Adrenal gland (tissue), 12 donors: ENCODE measurements around the gene BMP5. TPM values are rescaled to one million over a fixed set of nuclear protein-coding genes. Genes with fewer than 3 reads are reported as not detected.

ENCODE experiments used
- DNase-seq, 7 donors: peaks; one replicate each; pipeline ENCODE4 v3.0.0-alpha.2; 2019 to 2020
- H3K27ac ChIP-seq, 5 donors: fragments of 200-600 bp; sonication (generic) in 4 of 5; 1 replicate in 3 of 5; 2 replicates in 2 of 5; pipeline versions ENCODE4 v1.5.1 to v1.8.0; 2016 to 2020; ENCODE audit warnings: mild to moderate bottlenecking in 1 of 5
- H3K27me3 ChIP-seq: fragments of 200-600 bp; 2 replicates; pipeline ENCODE4 v1.8.0; 2021
- H3K36me3 ChIP-seq, 2 donors: fragments of 200-600 bp; replicated peaks in 1 of 2; 1 replicate in 1 of 2; 2 replicates in 1 of 2; pipeline versions ENCODE4 v1.5.1 to v1.8.0; 2018 to 2022
- H3K4me1 ChIP-seq, 2 donors: fragments of 200-600 bp; replicated peaks in 1 of 2; 1 replicate in 1 of 2; 2 replicates in 1 of 2; pipeline versions ENCODE4 v1.5.1 to v1.8.0; 2018 to 2021
- H3K4me3 ChIP-seq, 4 donors: fragments of 200-600 bp; sonication (generic) in 3 of 4; one replicate each; pipeline ENCODE4 v1.5.1; 2016 to 2018
- H3K9me3 ChIP-seq, 3 donors: fragments of 200-600 bp; sonication (generic) in 1 of 3; replicated peaks in 1 of 3; 1 replicate in 2 of 3; 2 replicates in 1 of 3; pipeline versions ENCODE4 v1.5.1 to v1.8.0; 2016 to 2021
- POLR2A ChIP-seq, 2 donors: fragments of 450-650 bp; IDR thresholded peaks; one replicate each; pipeline ENCODE4 v1.6.1; 2017; ENCODE audit warnings: antibody characterized with exemption in 2 of 2, mild to moderate bottlenecking in 2 of 2, moderate library complexity in 1 of 2
- WGBS, 4 donors: extraction: QIAGEN DNeasy Blood & Tissue Kit in 2 of 4; methylation state at CpG; one replicate each; pipeline versions ENCODE4 v1.1.5 to v1.1.7; 2013 to 2017; 5-methylcytosine and 5-hydroxymethylcytosine counted together
- intact Hi-C, 2 donors: fragments of 100-400 bp; cut with DNase I; formaldehyde crosslinking; loops; one replicate each; pipeline versions ENCODE4 v1.14.1 to v1.15.0; 2022 to 2023
- polyA plus RNA-seq, 3 donors: library from polyadenylated mRNA; stranded (reverse); fragments of 200-250 nt in 2 of 3; fragments of 350-450 nt in 1 of 3; fragmentation: Illumina TruSeq in 1 of 3; extraction: RNeasy Lipid Tissue Mini Kit (QIAGEN cat#74804) in 1 of 3; gene quantifications; one replicate each; pipeline ENCODE4 v1.2.3, GENCODE V29; 2013 to 2014
- total RNA-seq, 9 donors: library from RNA; depleted of rRNA in 4 of 9; stranded (reverse); fragments of >200 nt in 4 of 9; fragments of 120-200 nt in 1 of 9; fragmentation: NEBNext Ultra II Directional in 1 of 9; extraction: Animal tissue kit (Norgen Biotek cat#: 25700) in 1 of 9; gene quantifications; one replicate each; pipeline versions ENCODE4 v1.1.0 to v1.2.4, GENCODE V29; 2013 to 2023
- TF ChIP-seq, protein P1 (sequence below), 6 experiments: fragments of 450-650 bp in 4 of 6; fragments of 200-600 bp in 2 of 6; sonication (generic) in 1 of 6; IDR thresholded peaks; 1 replicate in 5 of 6; 2 replicates in 1 of 6; pipeline versions ENCODE4 v1.5.1 to v1.8.0; 2016 to 2021; ENCODE audit warnings: antibody characterized with exemption in 6 of 6, mild to moderate bottlenecking in 2 of 6, moderate library complexity in 1 of 6
- donor health status: healthy with polysubstance abuse.
- donor health status: Bipolar disorder and iron deficiency.
- donor health status: DM: yes; HTN: yes; CAD: no.
- donor health status: DM: no; HTN: no; CAD: no.
- donor health status: DM: no; HTN: no; CAD: no.
- donor health status: DM: yes; HTN: yes; CAD: no.

BMP5 gene
- total and polyA plus RNA-seq, 12 donors, result 0.06 to 11.4 (median 0.28) TPM; not detected in 3

DNA sequence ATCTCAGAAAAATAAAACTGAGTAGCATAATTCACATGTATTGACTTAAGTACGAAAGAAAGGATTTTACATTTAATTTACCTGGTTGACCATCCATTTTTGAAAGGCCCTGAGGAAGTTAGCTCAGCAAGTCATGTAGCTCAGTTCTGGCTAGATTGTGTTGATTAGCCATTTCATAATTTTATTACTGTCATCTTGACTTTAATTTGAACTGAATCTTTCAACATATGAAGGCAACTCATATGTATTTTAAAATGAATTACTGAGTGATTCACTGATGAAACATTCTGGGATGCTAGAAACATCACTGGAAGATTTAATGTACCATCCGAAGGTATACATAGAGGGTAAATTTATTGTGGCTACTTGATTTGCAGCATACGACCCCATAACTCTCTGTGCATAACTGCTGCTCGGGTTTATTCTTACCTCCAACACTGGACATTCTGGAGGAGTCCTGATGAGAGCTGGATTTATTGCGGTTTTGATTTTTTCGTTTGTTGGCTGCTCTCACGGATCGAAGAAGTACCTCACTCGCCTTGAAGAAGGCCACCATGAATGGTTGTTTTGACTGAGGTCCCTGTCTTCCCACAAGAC is 101.7 kb downstream of the BMP5 start:
- Histone ChIP-seq H3K9me3 (no peaks in the 10 kb centered on the region), H3K4me1 (no peaks in the 10 kb centered on the region), H3K36me3 (no peaks in the 10 kb centered on the region), H3K4me3 (no peak overlapping the region), H3K27ac (no peak overlapping the region), H3K27me3 (no peaks in the 10 kb centered on the region)
- no peak for DNase-seq
- 82 to 90% (median 84%) methylated on average over 9 of the region's 9 CpGs for WGBS, 4 donors
- TF ChIP-seq, protein P1, sequence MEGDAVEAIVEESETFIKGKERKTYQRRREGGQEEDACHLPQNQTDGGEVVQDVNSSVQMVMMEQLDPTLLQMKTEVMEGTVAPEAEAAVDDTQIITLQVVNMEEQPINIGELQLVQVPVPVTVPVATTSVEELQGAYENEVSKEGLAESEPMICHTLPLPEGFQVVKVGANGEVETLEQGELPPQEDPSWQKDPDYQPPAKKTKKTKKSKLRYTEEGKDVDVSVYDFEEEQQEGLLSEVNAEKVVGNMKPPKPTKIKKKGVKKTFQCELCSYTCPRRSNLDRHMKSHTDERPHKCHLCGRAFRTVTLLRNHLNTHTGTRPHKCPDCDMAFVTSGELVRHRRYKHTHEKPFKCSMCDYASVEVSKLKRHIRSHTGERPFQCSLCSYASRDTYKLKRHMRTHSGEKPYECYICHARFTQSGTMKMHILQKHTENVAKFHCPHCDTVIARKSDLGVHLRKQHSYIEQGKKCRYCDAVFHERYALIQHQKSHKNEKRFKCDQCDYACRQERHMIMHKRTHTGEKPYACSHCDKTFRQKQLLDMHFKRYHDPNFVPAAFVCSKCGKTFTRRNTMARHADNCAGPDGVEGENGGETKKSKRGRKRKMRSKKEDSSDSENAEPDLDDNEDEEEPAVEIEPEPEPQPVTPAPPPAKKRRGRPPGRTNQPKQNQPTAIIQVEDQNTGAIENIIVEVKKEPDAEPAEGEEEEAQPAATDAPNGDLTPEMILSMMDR (IDR thresholded peaks at IDR 0.05), result no peak
- no peak for TF ChIP-seq POLR2A (IDR thresholded peaks at IDR 0.05)
- intact Hi-C loops, result no loop called here

DNA sequence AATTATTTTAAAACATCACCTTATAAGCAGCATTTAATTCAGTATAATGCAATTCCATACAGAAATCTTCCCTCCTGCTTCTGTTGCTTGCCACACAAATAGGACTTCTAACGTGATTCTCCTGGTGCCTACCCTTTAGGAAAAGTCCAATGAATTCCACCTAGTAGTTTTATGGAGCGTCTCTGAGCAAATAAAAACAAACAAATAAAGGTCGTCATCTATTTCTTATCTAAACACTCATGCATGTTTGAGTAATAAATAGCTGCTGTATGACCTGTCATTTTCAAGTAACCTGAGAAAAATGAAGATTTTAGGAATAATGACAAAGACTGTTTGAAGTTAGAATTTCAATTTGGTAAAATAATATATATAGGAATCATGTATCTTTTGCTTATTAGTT is 102.7 kb downstream of the BMP5 start:
- DNase-seq, result no peak
- Histone ChIP-seq H3K4me1 (no peaks in the 10 kb centered on the region), H3K27me3 (no peaks in the 10 kb centered on the region), H3K9me3 (no peaks in the 10 kb centered on the region), H3K27ac (no peak overlapping the region), H3K4me3 (no peak overlapping the region), H3K36me3 (no peaks in the 10 kb centered on the region)
- WGBS, 4 donors, result 32 to 50% (median 40%) methylated on average over 3 of the region's 3 CpGs
- intact Hi-C loops, result no loop called here
- TF ChIP-seq, protein P1 (IDR thresholded peaks at IDR 0.05), result no peak
- TF ChIP-seq POLR2A (IDR thresholded peaks at IDR 0.05), result no peak

DNA sequence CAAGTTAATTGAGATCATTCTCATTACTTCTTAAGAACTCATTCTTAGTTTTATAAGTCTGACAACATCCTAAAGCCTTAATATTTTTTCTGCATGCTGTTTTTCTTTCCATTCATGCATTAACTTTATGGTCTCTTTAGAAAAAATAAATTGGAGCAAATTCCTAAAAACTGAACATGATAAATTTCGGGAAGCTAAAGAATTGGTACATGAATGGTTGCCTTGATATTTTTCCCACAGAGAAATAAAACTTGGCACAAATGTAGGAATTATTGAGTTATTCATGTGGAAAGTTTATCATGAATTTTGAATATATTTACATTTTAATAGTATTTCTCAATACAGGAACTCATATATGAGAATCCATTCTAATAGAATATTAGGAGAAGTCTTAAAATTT is 115.9 kb downstream of the BMP5 start:
- H3K36me3 ChIP-seq, result no peaks in the 10 kb centered on the region
- H3K27me3 ChIP-seq, result no peaks in the 10 kb centered on the region
- intact Hi-C loops, result no loop called here
- WGBS, 4 donors, result 85 to 92% (median 88%) methylated on average over 1 of the region's 1 CpG
- H3K9me3 ChIP-seq, result no peaks in the 10 kb centered on the region
- no peak overlapping the region for H3K27ac ChIP-seq
- no peak overlapping the region for H3K4me3 ChIP-seq
- DNase-seq, result no peak
- H3K4me1 ChIP-seq, result peaks cover 7 to 22% of the 10 kb centered on the region in 2 donors
- TF ChIP-seq POLR2A (IDR thresholded peaks at IDR 0.05), result no peak
- TF ChIP-seq, protein P1 (IDR thresholded peaks at IDR 0.05), result no peak

DNA sequence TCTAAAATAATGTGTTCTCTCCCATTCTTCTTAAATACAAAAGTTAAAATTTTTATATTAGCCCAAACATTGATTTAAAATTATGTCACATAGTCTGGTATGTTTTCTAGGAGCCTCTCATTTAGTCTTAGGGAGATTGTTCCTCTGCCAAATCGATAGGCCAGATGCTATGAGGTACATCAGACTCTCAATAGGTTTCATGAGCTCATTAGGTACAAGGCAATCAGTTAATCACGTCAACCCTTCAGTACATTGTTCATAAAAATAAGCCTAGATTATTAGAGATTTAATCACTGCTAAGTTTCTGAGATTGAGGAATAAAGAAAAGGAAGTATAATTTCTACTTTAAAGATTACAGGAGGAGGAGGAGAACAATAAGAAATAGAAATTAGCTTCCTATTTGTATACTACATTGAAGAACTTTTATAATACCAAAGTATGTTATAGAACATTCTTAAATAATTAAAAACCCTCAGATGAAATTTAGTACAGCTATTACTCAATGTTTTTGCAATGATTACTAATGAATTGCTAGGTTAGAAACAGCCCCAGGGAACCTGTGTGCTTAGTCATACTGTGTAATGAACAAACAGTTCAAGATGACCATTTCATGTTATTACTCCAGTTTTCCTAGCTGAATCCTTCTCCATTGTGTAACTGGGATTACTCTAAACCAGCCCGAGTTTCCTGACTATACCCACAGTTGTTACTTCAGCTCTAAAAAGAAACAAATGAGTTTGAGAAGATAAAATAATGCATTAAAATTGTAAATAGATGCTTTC is 117.0 kb downstream of the BMP5 start:
- Histone ChIP-seq H3K4me1 (peaks cover 7 to 22% of the 10 kb centered on the region in 2 donors), H3K9me3 (no peaks in the 10 kb centered on the region), H3K27ac (no peak overlapping the region), H3K4me3 (no peak overlapping the region), H3K27me3 (no peaks in the 10 kb centered on the region), H3K36me3 (no peaks in the 10 kb centered on the region)
- intact Hi-C loops, result no loop called here
- TF ChIP-seq, protein P1 (IDR thresholded peaks at IDR 0.05), result no peak
- TF ChIP-seq POLR2A (IDR thresholded peaks at IDR 0.05), result no peak
- peak in 2 of 7 donors; percentile 6 to 10 for DNase-seq
- 77 to 85% (median 81%) methylated on average over 3 of the region's 3 CpGs for WGBS, 4 donors
